Measurements from ENCODE around the gene EPB41L2. TPM values are rescaled to one million over a fixed set of nuclear protein-coding genes. Genes with fewer than 3 reads are reported as not detected.
A peak's percentile ranks its signal among the peaks of the same experiment; 100 is the strongest.

The EPB41L2 gene
- total and polyA plus RNA-seq, 10 donors = 19.3 to 210 (median 123) TPM

DNA sequence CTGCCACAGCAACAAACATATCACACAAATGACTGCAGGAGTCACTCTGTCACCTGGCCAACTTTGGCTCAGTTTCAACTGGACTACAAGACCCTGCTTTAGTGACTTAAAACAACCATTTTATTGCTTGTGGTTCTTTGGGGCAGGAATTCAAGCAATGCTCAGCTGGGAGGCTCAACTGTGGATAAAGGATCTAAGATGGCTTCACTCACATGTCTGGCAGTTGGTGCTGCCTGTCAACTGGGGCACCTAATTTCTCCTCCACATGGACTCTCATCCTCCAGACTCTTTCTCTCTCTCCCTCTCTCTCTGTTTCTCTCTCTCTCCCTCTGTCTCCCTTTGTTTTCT is 2.8 kb upstream of the EPB41L2 start:
- peaks cover 0 to 5% (median 0%) of the 10 kb centered on the region in 8 donors for H3K9me3 ChIP-seq
- TF ChIP-seq POLR2AphosphoS5 (IDR thresholded peaks at IDR 0.05) = no peak
- no peak for TF ChIP-seq POLR2A (IDR thresholded peaks at IDR 0.05)
- TF ChIP-seq, protein P1, sequence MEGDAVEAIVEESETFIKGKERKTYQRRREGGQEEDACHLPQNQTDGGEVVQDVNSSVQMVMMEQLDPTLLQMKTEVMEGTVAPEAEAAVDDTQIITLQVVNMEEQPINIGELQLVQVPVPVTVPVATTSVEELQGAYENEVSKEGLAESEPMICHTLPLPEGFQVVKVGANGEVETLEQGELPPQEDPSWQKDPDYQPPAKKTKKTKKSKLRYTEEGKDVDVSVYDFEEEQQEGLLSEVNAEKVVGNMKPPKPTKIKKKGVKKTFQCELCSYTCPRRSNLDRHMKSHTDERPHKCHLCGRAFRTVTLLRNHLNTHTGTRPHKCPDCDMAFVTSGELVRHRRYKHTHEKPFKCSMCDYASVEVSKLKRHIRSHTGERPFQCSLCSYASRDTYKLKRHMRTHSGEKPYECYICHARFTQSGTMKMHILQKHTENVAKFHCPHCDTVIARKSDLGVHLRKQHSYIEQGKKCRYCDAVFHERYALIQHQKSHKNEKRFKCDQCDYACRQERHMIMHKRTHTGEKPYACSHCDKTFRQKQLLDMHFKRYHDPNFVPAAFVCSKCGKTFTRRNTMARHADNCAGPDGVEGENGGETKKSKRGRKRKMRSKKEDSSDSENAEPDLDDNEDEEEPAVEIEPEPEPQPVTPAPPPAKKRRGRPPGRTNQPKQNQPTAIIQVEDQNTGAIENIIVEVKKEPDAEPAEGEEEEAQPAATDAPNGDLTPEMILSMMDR (IDR thresholded peaks at IDR 0.05 in 8 of 11, conservative IDR thresholded peaks at IDR 0.05 in 3 of 11) = no peak
- H3K27ac ChIP-seq = no peak overlapping the region
- H3K36me3 ChIP-seq = no peaks in the 10 kb centered on the region
- intact Hi-C loops (cut with DNase I; ENCODE audit: low total_unique reads) = no loop called here
- no peak overlapping the region for H3K4me3 ChIP-seq
- peaks cover 0 to 18% (median 0%) of the 10 kb centered on the region in 7 donors for H3K27me3 ChIP-seq (replicated peaks in 1 of 7)
- no peak for DNase-seq
- peaks cover 7 to 25% (median 22%) of the 10 kb centered on the region in 6 donors for H3K4me1 ChIP-seq

DNA sequence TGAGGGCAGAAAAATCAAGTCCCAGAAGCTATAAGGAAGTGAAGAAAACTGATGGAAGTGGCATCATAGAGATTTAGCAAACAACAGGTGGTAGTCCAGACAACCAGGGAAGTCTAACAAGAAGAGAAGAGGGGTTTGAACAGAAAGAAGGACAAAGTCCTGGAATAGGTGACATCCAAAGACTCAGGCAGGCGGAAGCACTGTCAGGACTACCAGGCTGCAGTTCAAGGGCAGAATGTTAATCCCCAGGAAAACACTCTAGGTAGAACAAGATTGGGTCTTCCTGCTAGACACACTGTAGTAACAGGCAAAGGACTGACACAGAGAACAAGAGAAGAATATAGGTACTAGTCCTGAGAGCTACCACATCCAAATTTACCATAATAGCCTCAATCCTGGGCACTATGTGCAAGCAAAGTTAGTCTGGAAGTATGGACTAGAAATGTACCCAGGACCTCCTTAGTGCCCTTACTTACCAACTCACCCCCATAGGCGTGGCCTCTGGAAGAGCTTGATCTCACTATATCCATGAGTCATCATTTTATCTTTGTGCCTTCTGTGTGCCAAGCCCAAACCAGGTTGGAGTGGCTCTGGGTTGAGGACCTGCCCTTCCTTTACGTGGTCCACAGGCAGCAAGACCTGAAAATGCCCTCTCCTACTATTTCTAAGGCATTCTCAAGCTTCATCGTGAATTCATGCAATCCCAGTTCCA is 2.2 kb upstream of the EPB41L2 start:
- peaks cover 7 to 30% (median 27%) of the 10 kb centered on the region in 6 donors for H3K4me1 ChIP-seq
- 78 to 95% (median 90%) methylated on average over 4 of the region's 4 CpGs for WGBS, 5 donors
- TF ChIP-seq, protein P1 (IDR thresholded peaks at IDR 0.05 in 8 of 11, conservative IDR thresholded peaks at IDR 0.05 in 3 of 11) = no peak
- TF ChIP-seq POLR2AphosphoS5 (IDR thresholded peaks at IDR 0.05) = no peak
- H3K36me3 ChIP-seq = no peaks in the 10 kb centered on the region
- peaks cover 0 to 3% (median 0%) of the 10 kb centered on the region in 8 donors for H3K9me3 ChIP-seq
- H3K27me3 ChIP-seq (replicated peaks in 1 of 7) = peaks cover 0 to 18% (median 0%) of the 10 kb centered on the region in 7 donors
- intact Hi-C loops (cut with DNase I; ENCODE audit: low total_unique reads) = no loop called here
- H3K27ac ChIP-seq = no peak overlapping the region
- no peak overlapping the region for H3K4me3 ChIP-seq
- no peak for DNase-seq

DNA sequence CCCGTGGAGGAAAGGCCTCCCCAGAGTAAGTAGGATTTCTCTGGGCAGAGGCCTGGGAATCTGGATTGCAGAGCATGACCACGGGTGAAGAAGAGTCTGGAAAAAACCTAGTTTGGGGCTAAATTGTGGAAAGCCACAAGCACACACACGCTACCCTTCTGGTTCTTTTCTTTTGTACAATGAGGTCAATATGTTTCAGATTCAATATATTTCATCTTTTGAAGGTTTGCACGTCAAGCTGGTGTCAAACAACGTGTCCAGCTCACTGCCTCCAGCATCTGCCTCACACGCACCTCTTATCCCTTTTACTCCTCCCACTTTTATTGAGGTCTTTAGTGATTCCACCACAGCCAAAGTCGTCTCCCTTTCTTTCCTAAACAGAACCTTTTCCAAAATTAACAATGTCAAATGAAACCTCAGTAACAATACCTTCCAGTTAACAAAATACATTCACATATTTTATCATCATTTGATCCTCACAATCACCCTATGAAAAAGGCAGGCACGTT is 773 bp upstream of the EPB41L2 start:
- intact Hi-C loops (cut with DNase I; ENCODE audit: low total_unique reads) = no loop called here
- peaks cover 7 to 37% (median 32%) of the 10 kb centered on the region in 6 donors for H3K4me1 ChIP-seq
- TF ChIP-seq, protein P1 (IDR thresholded peaks at IDR 0.05 in 8 of 11, conservative IDR thresholded peaks at IDR 0.05 in 3 of 11) = no peak
- TF ChIP-seq POLR2A (IDR thresholded peaks at IDR 0.05) (no peak), POLR2AphosphoS5 (IDR thresholded peaks at IDR 0.05) (no peak)
- peak overlapping the region; percentile 70 to 88 (median 83) for H3K27ac ChIP-seq
- no peaks in the 10 kb centered on the region for H3K36me3 ChIP-seq
- WGBS, 5 donors = 38 to 55% (median 45%) methylated on average over 8 of the region's 8 CpGs
- H3K9me3 ChIP-seq = no peaks in the 10 kb centered on the region
- H3K27me3 ChIP-seq (replicated peaks in 1 of 7) = peaks cover 0 to 18% (median 0%) of the 10 kb centered on the region in 7 donors
- DNase-seq = no peak
- peak overlapping the region; percentile 79 to 96 (median 94) for H3K4me3 ChIP-seq

DNA sequence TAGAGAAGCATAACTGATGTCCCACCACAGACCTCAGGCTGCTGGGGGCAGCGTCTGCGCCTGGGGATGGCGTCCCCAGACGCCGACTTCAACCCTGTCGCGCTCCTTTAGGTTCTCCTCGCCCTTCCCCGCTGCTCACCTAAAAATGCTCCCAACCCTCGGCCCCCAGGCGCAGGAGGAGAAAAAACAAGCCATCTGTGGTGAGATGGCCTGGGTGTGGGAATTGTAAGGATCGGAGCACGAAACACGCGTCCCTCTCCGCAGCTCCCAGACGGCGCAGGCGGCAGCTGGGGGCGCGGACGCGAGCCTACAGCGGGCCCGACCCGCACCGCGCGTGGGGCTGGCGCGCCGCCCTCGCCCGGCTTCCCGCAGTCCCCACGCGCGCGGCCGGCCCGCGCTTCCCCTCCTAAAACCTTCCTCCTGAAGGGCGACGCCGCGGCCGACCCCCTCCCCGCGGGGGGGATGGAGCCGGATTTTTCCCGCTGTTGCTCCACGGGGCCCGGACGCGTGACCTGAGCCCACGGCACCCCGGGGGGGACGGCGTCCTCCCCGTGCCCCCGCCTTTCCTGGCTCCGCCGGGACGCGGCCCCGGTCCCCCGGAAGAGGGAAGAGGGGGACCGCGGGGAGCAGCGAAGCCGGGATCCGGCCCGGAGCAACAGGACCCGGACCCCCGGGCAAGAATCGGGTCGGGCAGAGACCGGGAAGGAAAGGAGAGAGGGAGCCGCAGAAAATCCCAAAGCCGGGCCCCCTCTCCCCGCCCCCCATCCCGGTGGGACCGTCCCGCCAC is 611 bp downstream of the EPB41L2 start:
- TF ChIP-seq POLR2AphosphoS5 (IDR thresholded peaks at IDR 0.05) = no peak
- TF ChIP-seq, protein P1 (IDR thresholded peaks at IDR 0.05 in 8 of 11, conservative IDR thresholded peaks at IDR 0.05 in 3 of 11) = no peak
- TF ChIP-seq POLR2A (IDR thresholded peaks at IDR 0.05) = no peak
- H3K9me3 ChIP-seq = peaks cover 0 to 4% (median 0%) of the 10 kb centered on the region in 8 donors
- 0 to 1% (median 0%) methylated on average over 46 to 84 of the region's 84 CpGs for WGBS, 5 donors
- H3K4me3 ChIP-seq = peak overlapping the region; percentile 79 to 96 (median 94)
- intact Hi-C loops (cut with DNase I; ENCODE audit: low total_unique reads) = no loop called here
- peaks cover 7 to 37% (median 32%) of the 10 kb centered on the region in 6 donors for H3K4me1 ChIP-seq
- no peak for DNase-seq
- H3K27me3 ChIP-seq (replicated peaks in 1 of 7) = peaks cover 0 to 18% (median 0%) of the 10 kb centered on the region in 7 donors
- H3K27ac ChIP-seq = peak overlapping the region; percentile 70 to 88 (median 83)
- H3K36me3 ChIP-seq = no peaks in the 10 kb centered on the region

All from spleen (tissue), 11 donors.